Activated naive CD4-positive, alpha-beta T cell treated with anti-CD3 and anti-CD28 coated beads for 36 hours (primary cell): ENCODE results near the gene LILRB2. TPM values are rescaled to one million over a fixed set of nuclear protein-coding genes. Genes with fewer than 3 reads are reported as not detected.
"Not testable (repeated sequence)": the region's sequence is repeated elsewhere in the genome, so short reads cannot be mapped to it uniquely, and the experiment has no call there.

Experiments used
- CTCF ChIA-PET: fragments of 350-600 bp; sonication (Branson Sonifier 250); formaldehyde crosslinking; loops from one replicate; lab custom pipeline; 2021; ENCODE audit warnings: antibody characterized with exemption; lab: Charles Lee
- DNase-seq: peaks from one replicate; pipeline ENCODE4 v3.0.0-alpha.2; 2020
- H3K27ac Mint-ChIP-seq: one replicate; pipeline ENCODE4 v1.8.0; 2021; ENCODE audit warnings: mild to moderate bottlenecking, mixed read lengths
- H3K27me3 Mint-ChIP-seq: one replicate; pipeline ENCODE4 v1.8.0; 2021; ENCODE audit warnings: low read depth, mixed read lengths
- H3K36me3 Mint-ChIP-seq: one replicate; pipeline ENCODE4 v1.8.0; 2021; ENCODE audit warnings: low read depth, mixed read lengths
- H3K4me1 Mint-ChIP-seq: one replicate; pipeline ENCODE4 v1.8.0; 2021; ENCODE audit warnings: low read depth, mixed read lengths
- H3K4me3 Mint-ChIP-seq: one replicate; pipeline ENCODE4 v1.8.0; 2021; ENCODE audit warnings: mild to moderate bottlenecking, moderate library complexity, mixed read lengths
- H3K9me3 Mint-ChIP-seq: one replicate; pipeline ENCODE4 v1.8.0; 2021; ENCODE audit warnings: mixed read lengths
- intact Hi-C: fragments of 100-400 bp; cut with micrococcal nuclease; formaldehyde crosslinking; loops from one replicate; pipeline ENCODE4 v1.15.1; 2023
- total RNA-seq, 2 experiments: library from RNA; stranded (reverse); gene quantifications; one replicate each; pipeline ENCODE4 v1.2.3, GENCODE V29; 2021

Gene LILRB2
- total RNA-seq, 2 experiments from 2014 or later, result not detected

- intact Hi-C loops, result no loop called here
- CTCF ChIA-PET, result no interaction called here
- Mint-ChIP-seq H3K36me3 (no peaks in the 10 kb centered on the region), H3K27ac (no peak overlapping the region), H3K4me1 (no peaks in the 10 kb centered on the region), H3K4me3 (no peak overlapping the region), H3K27me3 (peaks cover 36% of the 10 kb centered on the region), H3K9me3 (no peaks in the 10 kb centered on the region)
- DNase-seq, result no peak
These were observed 1.4 kb downstream of the LILRB2 start for GRCh38 chr19:54279406-54279962.

DNA sequence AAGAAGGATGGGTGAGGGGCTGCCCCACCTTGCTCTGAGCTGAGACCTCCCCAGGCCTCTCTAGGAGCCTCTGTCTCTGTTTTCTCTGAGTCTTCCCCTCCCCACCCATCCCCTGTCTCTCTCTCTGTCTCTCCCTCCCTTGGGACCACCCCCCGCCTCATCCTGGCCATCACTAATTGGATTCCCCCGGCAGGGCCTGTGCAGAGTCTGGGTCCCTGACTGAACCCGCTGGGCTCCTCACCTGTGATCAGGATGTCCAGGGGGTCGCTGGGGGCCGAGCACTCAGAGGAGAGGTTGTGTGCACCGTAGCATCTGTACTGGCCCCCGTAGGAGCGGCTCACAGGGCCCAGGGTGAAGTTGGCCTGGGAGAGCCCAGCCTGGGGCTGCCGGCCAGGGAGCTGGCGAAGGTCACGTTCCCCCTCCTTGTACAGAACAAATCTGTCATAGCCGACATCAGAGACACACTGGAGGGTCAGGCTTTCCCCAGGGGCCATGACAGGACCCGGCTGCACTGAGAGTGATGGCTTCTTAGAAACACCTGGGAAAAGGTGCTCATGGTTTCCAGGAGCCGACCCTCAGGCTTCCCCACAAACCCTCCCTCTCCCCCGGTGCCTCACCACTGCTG, 2.2 kb downstream of the LILRB2 start:
- H3K4me3 Mint-ChIP-seq, H3K4me1 Mint-ChIP-seq, CTCF ChIA-PET, intact Hi-C loops, H3K36me3 Mint-ChIP-seq, DNase-seq, H3K27ac Mint-ChIP-seq, H3K9me3 Mint-ChIP-seq: not testable (repeated sequence)
- H3K27me3 Mint-ChIP-seq, result peaks cover 36% of the 10 kb centered on the region

- H3K9me3 Mint-ChIP-seq, CTCF ChIA-PET, intact Hi-C loops, DNase-seq, H3K4me1 Mint-ChIP-seq, H3K27ac Mint-ChIP-seq, H3K4me3 Mint-ChIP-seq, H3K36me3 Mint-ChIP-seq: not testable (repeated sequence)
- peaks cover 36% of the 10 kb centered on the region for H3K27me3 Mint-ChIP-seq
These were observed 2.9 kb downstream of the LILRB2 start for GRCh38 chr19:54278056-54278455.

- H3K36me3 Mint-ChIP-seq, DNase-seq, H3K9me3 Mint-ChIP-seq, H3K4me1 Mint-ChIP-seq, CTCF ChIA-PET, intact Hi-C loops, H3K4me3 Mint-ChIP-seq, H3K27ac Mint-ChIP-seq: not testable (repeated sequence)
- peaks cover 34% of the 10 kb centered on the region for H3K27me3 Mint-ChIP-seq
These were observed 3.7 kb downstream of the LILRB2 start for GRCh38 chr19:54277111-54277615.

DNA sequence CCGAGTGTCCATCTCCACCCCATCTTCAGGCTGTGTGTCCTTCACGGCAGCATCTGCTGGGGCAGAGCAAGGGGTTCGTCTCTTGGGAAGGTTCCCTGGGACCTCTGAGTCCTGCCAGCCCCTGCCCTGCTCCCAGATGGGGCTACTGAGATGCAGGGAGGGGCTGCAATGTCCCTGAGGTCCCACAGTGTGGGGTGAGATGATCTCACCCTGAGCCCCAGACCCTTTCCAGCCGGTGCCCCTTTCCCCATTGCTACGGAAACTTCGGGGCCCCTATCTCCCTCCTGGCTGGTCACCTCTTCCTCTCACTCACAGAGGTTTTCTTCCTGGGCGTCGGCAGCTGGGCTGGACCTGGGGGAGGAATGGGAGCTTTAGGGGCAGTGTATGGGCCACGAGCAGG, 5.0 kb downstream of the LILRB2 start:
- Mint-ChIP-seq H3K4me3 (no peak overlapping the region), H3K4me1 (no peaks in the 10 kb centered on the region), H3K36me3 (no peaks in the 10 kb centered on the region), H3K9me3 (no peaks in the 10 kb centered on the region), H3K27me3 (peaks cover 31% of the 10 kb centered on the region), H3K27ac (no peak overlapping the region)
- CTCF ChIA-PET, result no interaction called here
- DNase-seq, result no peak
- intact Hi-C loops, result no loop called here

GRCh38 chr19:54274516-54274915, 6.4 kb downstream of the LILRB2 start:
- H3K36me3 Mint-ChIP-seq, intact Hi-C loops, H3K4me1 Mint-ChIP-seq, H3K9me3 Mint-ChIP-seq, H3K4me3 Mint-ChIP-seq, H3K27ac Mint-ChIP-seq, DNase-seq: not testable (repeated sequence)
- peaks cover 18% of the 10 kb centered on the region for H3K27me3 Mint-ChIP-seq
- CTCF ChIA-PET, result interaction anchor here (0.6 kb wide), 1 partner anchor 9 kb away, joined by 3 read pairs; no protein-coding TSS in a partner anchor

DNA sequence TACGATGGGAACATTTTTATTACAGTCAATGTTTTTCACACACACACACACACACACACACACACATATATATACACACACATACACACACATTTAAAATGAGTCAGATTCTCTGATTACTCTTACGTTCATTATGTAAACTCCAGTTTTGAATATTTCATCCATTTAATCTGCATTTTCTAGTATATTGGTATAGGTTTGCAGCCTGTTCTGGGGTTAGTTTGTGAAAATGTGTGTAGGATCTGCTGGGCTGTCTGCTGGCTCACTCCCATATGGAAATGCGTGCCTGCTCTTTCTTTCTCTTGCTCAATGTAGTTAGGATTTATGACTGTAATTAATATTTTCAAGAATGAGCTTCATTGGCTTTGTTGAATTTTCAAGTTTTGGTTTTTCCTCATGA, 7.1 kb downstream of the LILRB2 start:
- no peaks in the 10 kb centered on the region for H3K36me3 Mint-ChIP-seq
- H3K4me1 Mint-ChIP-seq, result no peaks in the 10 kb centered on the region
- no peak overlapping the region for H3K27ac Mint-ChIP-seq
- intact Hi-C loops, result no loop called here
- H3K27me3 Mint-ChIP-seq, result peaks cover 13% of the 10 kb centered on the region
- no peak overlapping the region for H3K4me3 Mint-ChIP-seq
- no peaks in the 10 kb centered on the region for H3K9me3 Mint-ChIP-seq
- CTCF ChIA-PET, result interaction anchor here (0.6 to 0.8 kb wide), 2 partner anchors 8 to 1144 kb away, joined by 3 read pairs; no protein-coding TSS in a partner anchor
- DNase-seq, result no peak

DNA sequence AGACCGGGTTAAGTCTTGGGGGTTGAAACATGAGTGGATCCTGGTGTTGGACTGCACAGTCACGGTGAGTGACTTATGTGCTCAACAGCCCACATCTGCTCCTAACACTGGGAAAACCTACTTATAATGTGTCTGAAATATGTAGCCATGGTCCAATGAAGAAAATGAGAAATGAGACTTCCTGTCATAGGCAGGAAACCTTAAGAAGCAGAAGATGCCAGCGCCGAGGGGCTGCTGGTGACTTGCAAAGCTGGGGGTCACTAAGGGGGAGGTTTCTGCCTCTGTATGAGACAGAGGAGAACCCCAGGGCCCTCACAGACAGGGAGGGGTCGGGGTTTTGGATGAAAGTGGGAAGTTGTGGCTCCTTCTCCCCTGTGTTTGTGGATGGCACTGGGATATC, 8.7 kb downstream of the LILRB2 start:
- H3K27ac Mint-ChIP-seq, H3K9me3 Mint-ChIP-seq, H3K36me3 Mint-ChIP-seq, H3K4me1 Mint-ChIP-seq, DNase-seq, CTCF ChIA-PET, intact Hi-C loops, H3K4me3 Mint-ChIP-seq: not testable (repeated sequence)
- H3K27me3 Mint-ChIP-seq, result peaks cover 10% of the 10 kb centered on the region

DNA sequence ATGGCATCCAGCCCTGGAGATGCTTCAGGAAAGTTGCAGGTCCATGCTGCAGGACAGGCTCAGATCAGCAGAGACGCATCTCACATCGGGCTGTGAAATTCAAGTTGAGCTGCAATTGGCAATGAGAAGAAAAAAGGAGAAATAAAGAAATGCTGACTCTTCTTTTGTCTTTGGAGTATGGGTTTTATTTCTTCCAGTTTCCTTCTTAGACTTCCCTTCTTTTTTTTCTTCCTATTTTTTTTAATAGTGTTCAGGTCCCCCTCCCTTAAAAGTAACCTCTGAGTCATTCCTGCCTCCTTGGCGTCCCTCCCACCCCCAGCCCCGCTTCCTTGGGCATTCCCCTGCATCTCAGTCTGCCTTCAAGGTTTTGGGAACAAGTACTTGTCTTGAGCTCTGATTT, 9.3 kb downstream of the LILRB2 start:
- H3K27ac Mint-ChIP-seq, DNase-seq, H3K4me3 Mint-ChIP-seq, intact Hi-C loops, CTCF ChIA-PET, H3K9me3 Mint-ChIP-seq, H3K4me1 Mint-ChIP-seq, H3K36me3 Mint-ChIP-seq: not testable (repeated sequence)
- H3K27me3 Mint-ChIP-seq, result peaks cover 10% of the 10 kb centered on the region

DNA sequence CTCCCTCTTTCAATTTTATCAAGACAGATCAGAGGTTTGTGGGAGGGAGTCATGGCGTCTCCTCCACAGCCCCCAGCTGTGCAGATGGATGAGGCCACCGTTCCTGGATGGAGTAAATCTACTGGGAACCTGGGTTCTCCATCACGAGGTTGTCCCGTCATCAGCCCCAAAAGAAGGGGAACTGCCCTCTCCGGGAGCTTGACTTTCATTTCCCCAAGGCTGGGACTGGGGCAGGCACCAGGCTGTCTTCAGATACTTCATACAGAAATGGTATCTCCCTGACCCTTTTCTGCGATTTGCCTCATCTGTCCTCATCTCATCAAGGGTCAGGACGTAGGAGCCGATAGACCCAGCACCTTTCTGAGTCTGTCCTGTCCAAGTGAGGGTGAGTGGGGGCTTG, 9.8 kb downstream of the LILRB2 start:
- Mint-ChIP-seq H3K27ac (no peak overlapping the region), H3K4me1 (no peaks in the 10 kb centered on the region), H3K27me3 (peaks cover 10% of the 10 kb centered on the region), H3K9me3 (no peaks in the 10 kb centered on the region), H3K36me3 (no peaks in the 10 kb centered on the region), H3K4me3 (no peak overlapping the region)
- intact Hi-C loops, result no loop called here
- CTCF ChIA-PET, result interaction anchor here (0.6 kb wide), 1 partner anchor 214 kb away, joined by 3 read pairs; no protein-coding TSS in a partner anchor
- no peak for DNase-seq

- Mint-ChIP-seq H3K27ac (no peak overlapping the region), H3K36me3 (no peaks in the 10 kb centered on the region), H3K4me1 (no peaks in the 10 kb centered on the region), H3K4me3 (no peak overlapping the region), H3K27me3 (peaks cover 10% of the 10 kb centered on the region), H3K9me3 (no peaks in the 10 kb centered on the region)
- CTCF ChIA-PET, result interaction anchor here (0.6 to 1.2 kb wide), 3 partner anchors 50 to 1235 kb away, joined by 3 to 7 read pairs (median 3); no protein-coding TSS in a partner anchor
- DNase-seq, result no peak
- intact Hi-C loops, result no loop called here
These were observed 12.0 kb downstream of the LILRB2 start for GRCh38 chr19:54268936-54269335.

GRCh38 chr19:54266133-54266532, 14.8 kb downstream of the LILRB2 start:
- intact Hi-C loops, result loop anchor here (1.0 kb wide), 1 partner anchor 98 kb away; no protein-coding TSS in a partner anchor
- no peak overlapping the region for H3K4me3 Mint-ChIP-seq
- H3K27me3 Mint-ChIP-seq, result peaks cover 6% of the 10 kb centered on the region
- H3K4me1 Mint-ChIP-seq, result no peaks in the 10 kb centered on the region
- CTCF ChIA-PET, result interaction anchor here (0.6 to 2.2 kb wide), 16 partner anchors 12 to 356 kb away, joined by 3 to 13 read pairs (median 4); partner anchors contain the start of gene MBOAT7
- peak; percentile 89 for DNase-seq
- H3K9me3 Mint-ChIP-seq, result no peaks in the 10 kb centered on the region
- no peaks in the 10 kb centered on the region for H3K36me3 Mint-ChIP-seq
- no peak overlapping the region for H3K27ac Mint-ChIP-seq

DNA sequence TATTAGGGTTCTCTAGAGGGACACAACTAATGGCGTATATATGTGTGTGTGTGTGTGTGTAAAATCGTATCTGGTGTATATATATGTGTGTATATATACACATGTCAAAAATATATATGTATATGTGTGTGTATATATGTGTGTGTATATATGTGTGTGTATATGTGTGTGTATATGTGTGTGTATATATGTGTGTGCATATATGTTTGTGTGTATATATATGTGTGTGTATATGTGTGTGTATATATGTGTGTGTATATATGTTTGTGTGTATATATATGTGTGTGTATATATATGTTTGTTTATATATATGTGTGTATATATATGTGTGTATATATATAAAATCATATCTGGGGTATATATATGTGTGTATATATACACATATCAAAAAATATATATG, 18.4 kb downstream of the LILRB2 start:
- no peak overlapping the region for H3K4me3 Mint-ChIP-seq
- CTCF ChIA-PET, result no interaction called here
- no peaks in the 10 kb centered on the region for H3K4me1 Mint-ChIP-seq
- intact Hi-C loops, result no loop called here
- H3K36me3 Mint-ChIP-seq, result no peaks in the 10 kb centered on the region
- H3K27me3 Mint-ChIP-seq, result peaks cover 8% of the 10 kb centered on the region
- no peak overlapping the region for H3K27ac Mint-ChIP-seq
- DNase-seq, result no peak
- H3K9me3 Mint-ChIP-seq, result no peaks in the 10 kb centered on the region
